Right atrium auricular region (tissue), 2 donors: ENCODE results near the gene TTYH1. TPM values are rescaled to one million over a fixed set of nuclear protein-coding genes. Genes with fewer than 3 reads are reported as not detected.
A peak's percentile ranks its signal among the peaks of the same experiment; 100 is the strongest.
"Not testable (repeated sequence)": the region's sequence is repeated elsewhere in the genome, so short reads cannot be mapped to it uniquely, and the experiment has no call there.

Source experiments
- DNase-seq: peaks from one replicate; pipeline ENCODE4 v3.0.0-alpha.2; 2019; ENCODE audit warnings: low spot score
- H3K27ac ChIP-seq, 2 donors: fragments of 200-600 bp; sonication (generic); 1 replicate in 1 of 2; 2 replicates in 1 of 2; pipeline ENCODE4 v1.5.1; 2016 to 2019
- H3K27me3 ChIP-seq, 2 donors: fragments of 200-600 bp; sonication (generic); one replicate each; pipeline versions ENCODE4 v1.5.1 to v1.6.0; 2017 to 2019
- H3K36me3 ChIP-seq: fragments of 200-600 bp; sonication (generic); one replicate; pipeline ENCODE4 v1.5.1; 2016
- H3K4me1 ChIP-seq, 2 donors: fragments of 200-600 bp; sonication (generic); one replicate each; pipeline versions ENCODE4 v1.5.1 to v1.6.0; 2017 to 2019
- H3K4me3 ChIP-seq, 2 donors: fragments of 200-600 bp; sonication (generic); 1 replicate in 1 of 2; 2 replicates in 1 of 2; pipeline ENCODE4 v1.5.1; 2017 to 2019; ENCODE audit warnings: mild to moderate bottlenecking in 1 of 2, moderate library complexity in 1 of 2
- H3K9me3 ChIP-seq, 2 donors: fragments of 200-600 bp; sonication (generic); one replicate each; pipeline ENCODE4 v1.5.1; 2019
- total RNA-seq, 2 donors: library from RNA; depleted of rRNA; stranded (reverse); fragments of >200 nt; gene quantifications; one replicate each; pipeline ENCODE4 v1.1.0, GENCODE V29; 2016
- TF ChIP-seq, protein P1 (sequence below), 2 donors: fragments of 200-600 bp; sonication (generic); IDR thresholded peaks; one replicate each; pipeline ENCODE4 v1.5.1; 2019; ENCODE audit warnings: antibody characterized with exemption in 2 of 2

TTYH1 gene
- total RNA-seq, 2 donors from 2014 or later = 1.7 to 2.7 TPM

DNA sequence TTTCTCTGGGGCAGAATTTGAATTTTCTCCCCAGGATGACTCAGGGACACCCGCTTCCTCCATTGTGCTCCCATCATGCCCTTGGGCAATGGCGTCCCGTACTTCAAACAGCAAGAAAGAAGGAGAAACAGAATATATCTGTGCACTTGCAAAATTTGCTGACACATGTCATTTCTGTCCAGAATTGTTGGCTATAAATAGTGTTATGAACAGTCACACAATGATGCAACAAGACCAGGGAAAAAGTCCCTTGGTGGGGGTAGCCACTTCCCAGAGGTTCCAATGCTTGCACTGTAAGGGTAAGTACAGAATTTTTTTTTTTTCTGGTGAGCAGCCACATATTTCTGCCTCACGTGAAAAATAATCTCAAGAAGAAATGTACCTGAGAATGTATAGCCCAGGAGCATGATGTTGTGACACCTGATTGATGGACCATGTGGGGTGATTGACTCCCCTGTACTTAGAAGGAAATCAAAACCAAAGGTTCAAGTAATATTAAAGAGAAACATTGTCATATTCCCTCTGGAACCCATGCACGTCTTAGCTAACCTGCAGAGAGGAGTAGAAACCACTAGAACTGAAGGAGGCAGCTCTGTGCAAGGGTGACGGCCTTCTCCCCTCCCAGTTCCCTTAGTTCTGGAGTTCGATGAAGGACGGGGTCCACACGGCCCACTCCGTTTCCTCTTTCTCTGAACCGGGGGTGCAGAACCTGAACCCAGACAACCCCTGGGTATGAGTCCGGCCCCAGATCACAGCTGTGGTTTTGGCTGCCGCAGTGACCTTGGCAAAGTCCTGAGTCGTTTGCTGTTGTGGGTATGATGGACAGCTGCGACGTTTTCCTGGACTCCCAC lies 41.3 kb upstream of the TTYH1 start:
- DNase-seq = peak; percentile 67
- TF ChIP-seq, protein P1, sequence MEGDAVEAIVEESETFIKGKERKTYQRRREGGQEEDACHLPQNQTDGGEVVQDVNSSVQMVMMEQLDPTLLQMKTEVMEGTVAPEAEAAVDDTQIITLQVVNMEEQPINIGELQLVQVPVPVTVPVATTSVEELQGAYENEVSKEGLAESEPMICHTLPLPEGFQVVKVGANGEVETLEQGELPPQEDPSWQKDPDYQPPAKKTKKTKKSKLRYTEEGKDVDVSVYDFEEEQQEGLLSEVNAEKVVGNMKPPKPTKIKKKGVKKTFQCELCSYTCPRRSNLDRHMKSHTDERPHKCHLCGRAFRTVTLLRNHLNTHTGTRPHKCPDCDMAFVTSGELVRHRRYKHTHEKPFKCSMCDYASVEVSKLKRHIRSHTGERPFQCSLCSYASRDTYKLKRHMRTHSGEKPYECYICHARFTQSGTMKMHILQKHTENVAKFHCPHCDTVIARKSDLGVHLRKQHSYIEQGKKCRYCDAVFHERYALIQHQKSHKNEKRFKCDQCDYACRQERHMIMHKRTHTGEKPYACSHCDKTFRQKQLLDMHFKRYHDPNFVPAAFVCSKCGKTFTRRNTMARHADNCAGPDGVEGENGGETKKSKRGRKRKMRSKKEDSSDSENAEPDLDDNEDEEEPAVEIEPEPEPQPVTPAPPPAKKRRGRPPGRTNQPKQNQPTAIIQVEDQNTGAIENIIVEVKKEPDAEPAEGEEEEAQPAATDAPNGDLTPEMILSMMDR (IDR thresholded peaks at IDR 0.05) = no peak
- no peak overlapping the region for H3K27ac ChIP-seq
- H3K4me1 ChIP-seq = no peaks in the 10 kb centered on the region
- no peak overlapping the region for H3K4me3 ChIP-seq
- H3K36me3 ChIP-seq = no peaks in the 10 kb centered on the region
- no peaks in the 10 kb centered on the region for H3K9me3 ChIP-seq
- H3K27me3 ChIP-seq = no peaks in the 10 kb centered on the region

DNA sequence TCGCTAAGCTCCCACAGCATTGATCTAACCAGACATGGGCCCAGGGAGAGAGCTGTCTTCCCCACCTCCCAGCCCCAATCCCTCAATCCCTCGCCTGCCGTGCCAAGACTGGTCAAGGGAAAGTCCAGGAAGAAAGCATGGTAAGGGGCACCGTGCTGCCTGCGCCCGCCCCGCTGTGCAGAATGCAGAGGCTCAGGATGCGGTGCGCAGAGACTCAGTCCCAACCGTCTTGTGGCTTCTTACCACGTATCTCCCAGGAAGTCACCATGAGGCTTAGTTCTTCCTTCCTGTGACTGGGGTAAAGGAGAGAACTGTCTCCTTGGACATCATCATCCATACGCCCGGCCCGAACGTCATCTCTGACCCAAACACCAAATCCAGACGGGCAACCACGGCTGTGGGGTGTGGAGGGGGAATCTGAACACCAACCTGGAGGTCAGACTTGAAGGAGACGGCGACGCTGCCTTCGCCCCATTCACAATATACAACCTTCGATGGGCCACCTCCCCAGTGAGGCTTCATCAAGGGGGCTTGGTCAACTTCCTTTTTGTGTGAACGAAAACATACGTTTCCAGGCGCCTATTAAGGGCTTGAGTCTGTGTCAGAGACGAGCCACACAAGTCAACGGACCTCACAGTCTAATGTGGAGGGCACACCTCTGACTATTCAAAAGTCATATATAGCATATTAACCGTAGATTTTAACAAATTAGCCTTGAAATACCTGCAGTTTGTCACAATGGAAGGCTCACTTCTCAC lies 39.9 kb upstream of the TTYH1 start:
- not testable (repeated sequence) for H3K4me1 ChIP-seq, H3K9me3 ChIP-seq, H3K27ac ChIP-seq, H3K4me3 ChIP-seq, H3K36me3 ChIP-seq, DNase-seq, H3K27me3 ChIP-seq

DNA sequence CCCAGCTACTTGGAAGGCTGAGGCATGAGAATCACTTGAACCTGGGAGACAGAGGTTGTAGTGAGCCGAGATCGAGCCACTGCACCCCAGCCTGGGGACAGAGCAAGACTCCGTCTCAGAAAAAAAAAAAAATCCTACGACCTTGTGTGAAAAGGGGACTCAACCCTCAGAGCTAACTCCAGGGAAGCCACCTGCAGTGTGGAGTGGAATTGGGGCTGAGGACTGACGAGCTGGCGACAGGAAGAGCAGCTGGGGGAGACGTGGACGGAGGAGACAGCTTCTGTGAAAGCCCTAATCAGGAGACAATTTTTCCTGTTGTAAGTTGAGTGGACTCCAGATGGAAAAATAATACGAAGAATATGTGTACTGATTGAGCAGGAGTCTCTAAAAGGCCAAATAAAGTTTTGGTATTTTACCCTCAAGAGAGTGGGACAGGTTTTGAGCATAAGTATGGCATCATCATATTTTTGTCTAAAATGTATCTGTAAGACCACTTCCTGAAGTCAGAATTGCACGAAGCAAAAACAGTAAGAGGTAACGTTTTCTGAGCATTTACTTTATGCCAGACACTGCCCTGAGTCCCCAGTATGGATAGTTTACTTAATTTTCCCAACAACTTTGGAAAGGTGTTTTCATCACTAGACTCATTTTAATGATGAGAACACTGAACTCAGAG lies 38.5 kb upstream of the TTYH1 start:
- TF ChIP-seq, protein P1 (IDR thresholded peaks at IDR 0.05) = no peak
- no peaks in the 10 kb centered on the region for H3K9me3 ChIP-seq
- DNase-seq = no peak
- no peaks in the 10 kb centered on the region for H3K4me1 ChIP-seq
- H3K4me3 ChIP-seq = no peak overlapping the region
- H3K36me3 ChIP-seq = no peaks in the 10 kb centered on the region
- no peak overlapping the region for H3K27ac ChIP-seq
- no peaks in the 10 kb centered on the region for H3K27me3 ChIP-seq

DNA sequence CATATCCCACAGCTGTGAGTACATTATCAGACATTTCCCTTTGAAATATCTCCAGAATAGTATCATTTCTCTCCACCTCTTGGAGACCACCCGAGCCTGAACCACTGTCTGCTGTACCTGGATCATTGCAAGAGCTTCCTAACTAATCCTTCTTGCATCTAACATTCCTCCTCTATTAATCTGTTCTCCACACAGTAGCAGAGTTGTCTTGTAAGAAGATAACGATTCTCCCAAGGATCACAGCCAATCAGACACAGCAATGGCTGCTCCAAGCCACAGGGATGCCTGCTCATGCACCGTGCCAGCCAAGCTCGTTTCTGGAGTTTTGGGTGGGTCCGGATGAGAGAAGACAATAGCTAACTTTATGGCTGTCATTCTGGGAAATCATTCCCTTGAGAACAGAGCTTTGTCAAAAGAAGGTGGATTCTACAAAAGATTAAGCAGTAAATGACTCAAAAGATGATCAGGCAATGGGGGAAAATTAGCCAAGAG lies 36.0 kb upstream of the TTYH1 start:
- H3K36me3 ChIP-seq = no peaks in the 10 kb centered on the region
- no peak overlapping the region for H3K4me3 ChIP-seq
- DNase-seq = no peak
- H3K4me1 ChIP-seq = no peaks in the 10 kb centered on the region
- no peaks in the 10 kb centered on the region for H3K27me3 ChIP-seq
- TF ChIP-seq, protein P1 (IDR thresholded peaks at IDR 0.05) = no peak
- no peaks in the 10 kb centered on the region for H3K9me3 ChIP-seq
- H3K27ac ChIP-seq = no peak overlapping the region

DNA sequence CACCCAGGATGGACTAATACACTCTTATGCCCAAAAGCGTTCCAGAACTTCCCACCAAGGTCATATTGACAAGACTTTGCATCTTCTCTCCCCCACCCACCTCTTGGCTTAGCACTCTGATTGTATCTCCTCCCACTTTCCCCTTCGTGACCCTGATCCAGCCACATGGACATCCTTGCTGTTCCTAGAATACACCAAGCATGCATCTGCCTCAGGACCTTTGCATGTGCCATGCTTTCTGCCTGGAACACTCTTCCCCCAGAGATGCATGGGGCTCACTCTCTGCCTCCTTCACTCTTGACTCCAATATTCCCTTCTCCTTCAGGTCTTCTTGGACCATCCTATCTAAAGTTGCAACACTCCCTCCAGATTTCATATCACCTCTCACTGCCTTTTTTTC lies 34.4 kb upstream of the TTYH1 start:
- H3K4me3 ChIP-seq = no peak overlapping the region
- H3K36me3 ChIP-seq = no peaks in the 10 kb centered on the region
- H3K4me1 ChIP-seq = no peaks in the 10 kb centered on the region
- TF ChIP-seq, protein P1 (IDR thresholded peaks at IDR 0.05) = no peak
- H3K27me3 ChIP-seq = no peaks in the 10 kb centered on the region
- no peak overlapping the region for H3K27ac ChIP-seq
- H3K9me3 ChIP-seq = no peaks in the 10 kb centered on the region
- DNase-seq = no peak

DNA sequence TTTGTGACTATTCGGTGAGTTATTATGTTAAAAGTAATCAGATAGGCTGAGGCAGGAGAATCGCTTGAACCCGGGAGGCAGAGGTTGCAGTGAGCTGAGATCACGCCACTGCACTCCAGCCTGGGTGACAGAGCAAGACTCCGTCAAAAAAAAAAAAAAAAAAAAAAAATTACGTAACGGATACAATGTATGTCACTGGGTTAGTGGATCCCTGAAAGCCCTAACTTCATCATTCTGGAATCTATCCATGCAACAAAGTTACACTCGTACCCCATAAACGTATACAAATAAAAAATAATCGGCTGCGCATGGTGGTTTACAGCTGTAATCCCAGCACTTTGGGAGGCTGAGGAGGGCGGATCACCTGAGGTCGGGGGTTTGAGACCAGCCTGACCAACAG lies 33.2 kb upstream of the TTYH1 start:
- not testable (repeated sequence) for H3K4me1 ChIP-seq, H3K36me3 ChIP-seq, H3K27ac ChIP-seq, DNase-seq, H3K9me3 ChIP-seq, H3K4me3 ChIP-seq, H3K27me3 ChIP-seq
